ENCODE results near the gene ATOX1.

DNA sequence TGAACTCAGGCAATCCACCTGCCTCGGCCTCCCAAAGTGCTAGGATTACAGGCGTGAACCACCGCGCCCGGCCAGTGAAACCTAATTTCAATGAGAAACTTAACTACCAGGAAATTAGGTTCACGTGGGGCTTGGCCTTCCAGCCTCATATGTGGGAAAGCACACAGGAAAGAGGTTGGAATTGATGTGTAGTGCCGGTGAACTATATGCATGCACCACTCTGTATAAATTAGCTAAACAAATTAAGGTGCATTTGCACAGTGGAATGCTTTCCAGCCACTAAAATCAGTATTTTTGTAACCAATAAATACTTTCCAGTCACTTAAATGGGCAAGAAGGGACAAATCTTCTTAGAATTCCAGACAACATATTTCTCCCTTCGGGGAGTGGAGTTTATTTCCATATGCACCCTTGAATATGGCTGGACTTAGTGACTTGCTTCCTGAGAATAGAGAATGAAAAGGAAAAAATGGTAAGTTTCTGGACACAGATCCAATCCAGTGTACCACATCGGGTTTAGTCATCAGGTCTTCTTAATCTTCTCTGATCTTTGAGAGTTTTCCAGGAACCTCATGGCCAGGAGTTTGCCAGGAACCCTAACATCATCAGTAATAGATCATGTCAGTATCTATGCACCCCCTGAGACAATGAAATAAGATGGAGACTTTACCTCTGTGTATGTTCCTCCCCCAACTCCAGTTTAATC, 24.9 kb downstream of the ATOX1 start:
- TF ChIP-seq POLR2A (IDR thresholded peaks at IDR 0.05) = no peak
- TF ChIP-seq, protein P1, sequence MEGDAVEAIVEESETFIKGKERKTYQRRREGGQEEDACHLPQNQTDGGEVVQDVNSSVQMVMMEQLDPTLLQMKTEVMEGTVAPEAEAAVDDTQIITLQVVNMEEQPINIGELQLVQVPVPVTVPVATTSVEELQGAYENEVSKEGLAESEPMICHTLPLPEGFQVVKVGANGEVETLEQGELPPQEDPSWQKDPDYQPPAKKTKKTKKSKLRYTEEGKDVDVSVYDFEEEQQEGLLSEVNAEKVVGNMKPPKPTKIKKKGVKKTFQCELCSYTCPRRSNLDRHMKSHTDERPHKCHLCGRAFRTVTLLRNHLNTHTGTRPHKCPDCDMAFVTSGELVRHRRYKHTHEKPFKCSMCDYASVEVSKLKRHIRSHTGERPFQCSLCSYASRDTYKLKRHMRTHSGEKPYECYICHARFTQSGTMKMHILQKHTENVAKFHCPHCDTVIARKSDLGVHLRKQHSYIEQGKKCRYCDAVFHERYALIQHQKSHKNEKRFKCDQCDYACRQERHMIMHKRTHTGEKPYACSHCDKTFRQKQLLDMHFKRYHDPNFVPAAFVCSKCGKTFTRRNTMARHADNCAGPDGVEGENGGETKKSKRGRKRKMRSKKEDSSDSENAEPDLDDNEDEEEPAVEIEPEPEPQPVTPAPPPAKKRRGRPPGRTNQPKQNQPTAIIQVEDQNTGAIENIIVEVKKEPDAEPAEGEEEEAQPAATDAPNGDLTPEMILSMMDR (IDR thresholded peaks at IDR 0.05) = no peak

Measured in heart left ventricle (tissue), 13 donors.